Measurements from ENCODE around the gene NMT1.

The NMT1 gene

GRCh38 chr17:45081047-45081703, 20.1 kb downstream of the NMT1 start:
- DNase-seq (ENCODE audit: low read depth) = no peak

DNA sequence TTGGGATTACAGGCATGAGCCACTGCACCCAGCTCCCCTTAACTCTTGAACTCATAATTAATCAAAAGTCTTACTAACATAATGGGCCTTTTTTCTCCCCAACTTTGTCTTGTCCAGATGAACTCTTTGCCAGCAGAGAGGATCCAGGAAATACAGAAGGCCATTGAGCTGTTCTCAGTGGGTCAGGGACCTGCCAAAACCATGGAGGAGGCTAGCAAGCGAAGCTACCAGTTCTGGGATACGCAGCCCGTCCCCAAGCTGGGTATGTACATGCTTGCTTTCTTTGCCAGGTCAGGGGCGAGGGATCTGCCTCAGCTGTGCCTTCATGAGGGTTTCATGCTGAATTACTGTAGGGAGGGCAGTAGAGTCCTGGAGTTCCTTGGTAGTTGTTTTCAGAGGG, 25.3 kb downstream of the NMT1 start:
- DNase-seq (ENCODE audit: low read depth) = no peak

DNA sequence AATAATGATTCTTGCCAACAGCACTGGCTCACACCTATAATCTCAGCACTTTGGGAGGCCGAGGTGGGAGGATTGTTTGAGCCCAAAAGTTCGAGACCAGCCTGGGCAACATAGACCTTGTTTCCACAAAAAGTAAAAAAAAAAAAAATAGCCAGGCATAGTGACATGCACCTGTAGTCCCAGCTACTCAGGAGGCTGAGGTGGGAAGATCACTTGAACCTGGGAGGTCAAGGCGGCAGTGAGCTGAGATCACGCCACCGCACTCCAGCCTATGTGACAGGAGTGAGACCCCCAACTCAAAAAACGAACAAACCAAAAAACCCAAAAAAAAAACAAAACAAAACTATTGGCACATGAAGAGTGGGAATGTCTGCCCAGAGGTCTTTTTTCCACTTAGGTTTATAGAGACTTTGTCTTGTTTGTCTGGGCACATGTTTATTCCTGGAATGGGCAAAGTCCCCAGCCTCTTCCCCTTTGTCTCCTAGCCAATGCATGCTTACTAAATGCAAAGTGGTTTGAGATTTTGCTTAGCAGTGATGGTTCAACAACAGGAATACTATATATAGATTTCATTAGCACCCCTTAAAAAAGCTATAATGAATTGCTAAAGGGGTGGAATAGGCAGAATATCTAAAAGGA, 25.9 kb downstream of the NMT1 start:
- no peak for DNase-seq (ENCODE audit: low read depth)

DNA sequence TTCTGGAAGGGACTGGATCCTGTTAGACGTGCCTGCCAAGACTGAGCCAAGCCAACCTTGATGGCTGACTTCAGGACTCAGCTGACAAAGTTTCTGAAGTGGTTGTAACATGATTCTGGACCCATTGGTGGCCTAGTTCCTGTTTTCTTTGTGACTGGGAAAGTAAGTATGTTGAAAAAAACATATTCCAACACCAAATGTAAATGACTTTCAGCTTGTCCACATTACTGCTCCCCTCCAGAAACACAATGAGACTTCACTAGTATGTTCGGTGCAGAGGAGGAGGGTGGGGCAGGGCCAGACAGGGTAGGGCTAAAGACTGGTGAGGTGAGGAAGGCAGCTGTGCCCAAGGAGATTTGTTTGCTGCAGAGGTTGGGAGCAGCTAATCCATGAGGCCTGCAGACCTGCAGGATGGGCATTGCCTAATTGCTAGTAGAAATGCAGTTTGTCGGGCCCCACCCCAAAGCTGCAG, 26.4 kb downstream of the NMT1 start:
- no peak for DNase-seq (ENCODE audit: low read depth)

GRCh38 chr17:45087978-45088377, 26.9 kb downstream of the NMT1 start:
- DNase-seq (ENCODE audit: low read depth) = no peak

GRCh38 chr17:45088741-45089140, 27.6 kb downstream of the NMT1 start:
- no peak for DNase-seq (ENCODE audit: low read depth)

GRCh38 chr17:45090711-45091110, 29.6 kb downstream of the NMT1 start:
- no peak for DNase-seq (ENCODE audit: low read depth)

GRCh38 chr17:45091778-45092425, 30.8 kb downstream of the NMT1 start:
- no peak for DNase-seq (ENCODE audit: low read depth)

- no peak for DNase-seq (ENCODE audit: low read depth)
Measured at GRCh38 chr17:45092911-45093430, 31.9 kb downstream of the NMT1 start.

DNA sequence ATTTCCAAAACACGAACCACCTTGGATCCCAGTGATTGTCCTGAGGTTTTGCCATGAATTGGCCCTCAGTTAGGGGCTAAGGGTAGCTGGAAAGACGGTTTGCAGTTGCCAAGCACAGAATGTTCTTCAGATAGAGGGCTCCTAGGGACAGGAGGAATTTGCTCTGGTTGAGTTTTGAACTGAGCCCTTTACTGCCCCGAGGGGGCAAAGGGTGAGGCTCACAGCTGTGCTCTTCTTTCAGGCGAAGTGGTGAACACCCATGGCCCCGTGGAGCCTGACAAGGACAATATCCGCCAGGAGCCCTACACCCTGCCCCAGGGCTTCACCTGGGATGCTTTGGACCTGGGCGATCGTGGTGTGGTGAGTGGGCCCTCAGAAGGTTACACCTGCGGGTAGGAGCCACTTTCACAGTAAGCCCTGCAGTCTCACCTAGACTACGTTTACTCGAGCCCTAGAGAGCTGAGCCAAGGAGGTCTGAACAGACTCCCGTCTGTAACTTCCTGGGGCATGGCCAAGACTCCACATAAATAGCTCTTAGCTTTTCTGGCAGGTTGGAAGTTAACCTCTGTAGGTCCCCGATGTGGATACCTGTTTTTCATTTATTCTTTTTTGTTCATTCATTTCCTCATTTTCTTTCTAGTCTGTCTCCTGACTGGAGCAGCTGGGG, 32.5 kb downstream of the NMT1 start:
- no peak for DNase-seq (ENCODE audit: low read depth)

DNA sequence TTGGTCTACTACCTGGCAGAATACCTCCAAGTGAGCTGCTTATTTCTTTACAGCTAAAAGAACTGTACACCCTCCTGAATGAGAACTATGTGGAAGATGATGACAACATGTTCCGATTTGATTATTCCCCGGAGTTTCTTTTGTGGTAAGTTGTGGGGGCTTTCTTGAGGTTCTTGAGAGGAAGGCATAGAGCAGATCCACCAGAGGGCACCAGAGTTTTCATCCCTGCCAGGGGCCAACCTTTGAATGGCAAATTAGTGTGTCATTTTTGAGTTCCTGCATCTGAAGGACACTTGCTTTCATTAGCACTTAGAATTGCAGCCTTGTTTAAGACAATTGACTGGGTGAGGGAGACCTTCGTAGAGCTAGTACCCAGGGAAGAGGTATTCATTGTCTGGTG, 35.0 kb downstream of the NMT1 start:
- no peak for DNase-seq (ENCODE audit: low read depth)

DNA sequence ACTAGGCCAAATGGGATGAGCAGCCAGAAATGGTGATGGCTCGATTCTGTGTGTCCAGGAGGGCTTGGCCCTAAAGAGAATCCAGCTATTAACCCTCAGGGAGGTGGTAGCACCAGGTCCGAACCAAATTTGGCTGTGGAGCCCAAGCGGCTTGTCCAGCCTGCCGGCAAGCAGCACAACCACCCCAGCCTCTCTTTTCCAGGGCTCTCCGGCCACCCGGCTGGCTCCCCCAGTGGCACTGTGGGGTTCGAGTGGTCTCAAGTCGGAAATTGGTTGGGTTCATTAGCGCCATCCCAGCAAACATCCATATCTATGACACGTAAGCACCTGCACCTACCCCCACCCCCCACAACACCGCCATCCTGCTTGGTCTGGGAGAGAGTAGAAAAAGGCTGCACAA, 35.8 kb downstream of the NMT1 start:
- no peak for DNase-seq (ENCODE audit: low read depth)

- no peak for DNase-seq (ENCODE audit: low read depth)
Measured at GRCh38 chr17:45098081-45098868, 37.2 kb downstream of the NMT1 start.

GRCh38 chr17:45098869-45099616, 37.9 kb downstream of the NMT1 start:
- DNase-seq (ENCODE audit: low read depth) = peak; percentile 53

DNA sequence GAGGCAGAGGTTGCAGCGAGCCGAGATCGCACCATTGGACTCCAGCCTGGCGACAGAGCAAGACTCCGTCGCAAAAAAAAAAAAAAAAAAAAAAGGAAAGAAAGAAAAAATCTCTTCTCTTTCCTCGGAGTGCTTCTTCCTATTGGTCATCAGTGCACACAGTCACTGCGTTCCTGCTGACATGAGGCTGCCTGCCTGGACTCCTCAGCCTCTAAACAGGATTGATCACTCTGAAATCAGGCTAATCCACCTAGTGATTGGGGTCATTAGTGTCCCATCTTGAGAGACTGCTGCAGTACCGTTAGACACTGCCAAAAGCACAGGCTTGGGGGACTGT, 40.4 kb downstream of the NMT1 start:
- no peak for DNase-seq (ENCODE audit: low read depth)

DNA sequence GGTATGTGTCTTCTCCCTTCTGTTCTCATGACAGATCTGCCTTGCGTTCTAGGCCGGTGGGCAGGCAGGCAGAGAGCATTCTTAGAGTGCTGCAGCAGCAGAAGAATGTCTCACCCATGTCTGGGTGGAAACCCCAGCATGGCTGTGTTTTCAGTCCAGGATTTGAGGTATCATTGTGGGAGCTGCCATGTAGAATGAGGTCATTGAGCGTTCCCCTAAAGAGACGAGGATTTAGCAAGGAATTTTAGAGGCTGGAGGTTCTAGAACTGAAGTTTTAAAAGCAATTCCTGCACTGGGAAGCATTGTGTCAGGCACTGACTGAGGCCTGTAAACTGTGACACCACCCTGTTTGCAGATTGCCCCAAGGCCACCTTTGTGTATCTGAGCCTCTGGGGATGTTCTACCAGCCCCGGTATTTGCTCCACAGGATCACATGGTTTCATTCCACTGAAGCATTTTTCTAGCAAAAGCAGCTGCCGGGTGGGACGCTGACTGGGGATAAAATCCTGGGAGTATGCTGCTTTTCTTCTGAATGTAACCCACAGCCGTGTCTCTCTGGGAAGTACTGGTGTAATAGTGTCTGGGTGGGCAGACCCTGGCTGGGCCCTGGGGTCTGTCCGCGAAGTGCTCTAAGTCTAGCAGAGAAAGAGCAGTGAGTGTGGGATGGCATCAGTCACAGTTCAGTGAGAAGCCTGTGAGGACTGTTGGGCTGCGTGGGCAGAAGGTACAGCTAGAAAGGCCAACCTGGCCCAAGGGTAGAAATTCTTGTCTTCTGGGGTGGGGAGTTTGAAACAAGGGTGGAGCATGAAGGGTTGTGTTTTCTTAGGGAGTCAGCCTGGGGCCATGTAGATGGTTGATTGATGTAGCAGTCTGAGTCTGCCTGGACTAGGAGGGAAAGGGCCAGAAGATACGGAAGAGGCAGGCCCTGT, 41.0 kb downstream of the NMT1 start:
- no peak for DNase-seq (ENCODE audit: low read depth)

DNA sequence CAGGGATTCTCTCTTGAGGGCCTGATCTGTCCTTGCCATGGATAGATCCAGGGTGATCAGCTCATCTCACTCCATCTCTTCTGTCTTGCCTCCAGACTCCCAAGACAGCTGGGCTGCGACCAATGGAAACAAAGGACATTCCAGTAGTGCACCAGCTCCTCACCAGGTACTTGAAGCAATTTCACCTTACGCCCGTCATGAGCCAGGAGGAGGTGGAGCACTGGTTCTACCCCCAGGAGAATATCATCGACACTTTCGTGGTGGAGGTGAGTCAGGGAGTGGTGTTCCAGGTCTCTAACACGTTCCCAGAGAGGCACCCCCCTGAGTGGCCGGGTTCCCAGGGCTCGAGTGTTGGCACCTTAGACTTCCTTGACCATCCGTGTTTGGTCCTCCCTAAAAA, 41.7 kb downstream of the NMT1 start:
- no peak for DNase-seq (ENCODE audit: low read depth)

DNA sequence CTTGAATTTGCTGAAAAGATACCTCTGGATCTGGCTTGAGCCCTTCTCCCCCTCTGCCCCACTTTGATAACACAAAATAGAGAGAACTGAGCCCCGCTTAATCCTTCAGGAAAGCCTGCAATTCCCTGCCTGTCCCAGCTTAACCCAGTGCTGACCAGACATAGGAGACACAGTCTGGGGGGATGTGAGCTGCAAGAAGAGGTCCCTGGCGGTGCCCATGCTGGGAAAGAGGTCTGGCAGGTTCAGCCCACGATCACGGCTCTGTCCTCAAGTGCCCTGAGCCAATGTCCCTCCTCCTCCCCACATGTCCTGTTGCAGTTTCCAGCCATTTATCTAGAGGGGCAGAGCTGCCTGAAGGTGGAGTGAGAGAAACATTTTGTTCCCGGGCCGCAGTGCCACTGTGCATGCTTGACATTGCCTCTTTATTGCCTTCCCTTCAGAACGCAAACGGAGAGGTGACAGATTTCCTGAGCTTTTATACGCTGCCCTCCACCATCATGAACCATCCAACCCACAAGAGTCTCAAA, 42.2 kb downstream of the NMT1 start:
- DNase-seq (ENCODE audit: low read depth) = no peak

DNA sequence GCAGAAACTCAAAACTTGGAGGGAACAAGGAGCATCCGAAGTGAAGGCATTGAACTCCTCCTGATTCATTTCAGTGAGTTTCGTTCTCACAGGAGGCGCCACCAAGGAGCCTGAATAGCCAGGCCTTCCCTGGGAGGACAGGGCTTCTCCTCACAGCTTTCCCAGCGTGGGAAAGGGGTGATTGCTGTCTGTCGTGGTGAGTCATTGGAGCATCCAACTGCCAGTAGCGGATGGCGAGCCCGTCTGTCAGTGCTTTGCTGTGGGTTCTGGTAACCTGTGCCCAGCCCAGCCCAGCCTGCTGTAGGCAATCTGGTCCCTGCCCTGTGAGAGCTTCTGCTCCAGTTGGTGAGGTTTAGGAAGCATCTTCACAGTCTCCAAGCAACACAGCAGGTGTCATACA, 42.9 kb downstream of the NMT1 start:
- DNase-seq (ENCODE audit: low read depth) = no peak

DNA sequence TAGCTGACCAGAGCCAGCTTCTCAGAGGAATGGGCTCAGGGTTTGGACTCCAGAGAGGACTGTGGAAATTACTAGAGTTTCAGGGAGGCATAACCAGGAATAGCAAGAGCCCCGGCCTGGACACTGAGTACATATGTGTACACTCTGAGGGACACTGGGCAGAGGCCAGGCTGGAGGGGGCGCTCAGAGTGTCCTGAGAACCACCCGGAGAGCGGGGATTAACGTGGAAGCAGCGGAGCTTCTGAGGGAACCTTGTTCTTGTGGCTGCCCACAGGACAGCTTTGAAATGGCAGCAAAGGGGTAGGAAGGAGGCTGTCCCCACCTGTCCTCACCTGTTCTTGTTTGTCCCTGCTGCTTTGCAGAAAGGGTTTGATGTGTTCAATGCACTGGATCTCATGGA, 43.4 kb downstream of the NMT1 start:
- DNase-seq (ENCODE audit: low read depth) = no peak
